Inflammatory macrophage treated with lipopolysaccharide for 1 hour (primary cell): ENCODE results near the gene ADH1C.

ENCODE experiments used
- DNase-seq, 2 donors: peaks; one replicate each; pipeline ENCODE4 v3.0.0-alpha.2; 2020 to 2022

The ADH1C gene

GRCh38 chr4:99293357-99293756 lies 59.2 kb downstream of the ADH1C start:
- no peak for DNase-seq

- no peak for DNase-seq
These were observed 61.4 kb downstream of the ADH1C start, which contains the start of gene ADH1A for GRCh38 chr4:99290848-99291786. Gene ADH1A, minus strand, starts transcription at chr4:99290985. Its CDS starts 71 bp downstream, at chr4:99290914.
